GM12878 (cell line): ENCODE data around the gene SLC24A3. TPM values are rescaled to one million over a fixed set of nuclear protein-coding genes. Genes with fewer than 3 reads are reported as not detected.

ENCODE experiments used
- ATAC-seq: fragments of 200-7000 bp; cut with Tn5 transposase; 3 replicates; pipeline ENCODE4 v1.9.1; 2020; ENCODE audit warnings: mild to moderate bottlenecking, moderate library complexity
- BruUV-seq: library from RNA; stranded (reverse); fragments of 400-500 nt; replicated peaks from 2 replicates; lab custom pipeline; 2021; lab: Mats Ljungman, UMichigan
- CTCF ChIA-PET: fragments of 300-600 bp; sonication (Branson Sonifier 250); formaldehyde crosslinking; extraction: SDS; loops from one replicate; lab custom pipeline; 2021; ENCODE audit warnings: inconsistent platforms; lab: Yijun Ruan, JAX
- POLR2A ChIA-PET: fragments of 350-600 bp; formaldehyde crosslinking; extraction: SDS; loops from one replicate; lab custom pipeline; 2021; ENCODE audit warnings: inconsistent platforms; lab: Charles Lee
- RAD21 ChIA-PET: fragments of 300-600 bp; sonication (Branson Sonifier 250); formaldehyde crosslinking; loops from one replicate; lab custom pipeline; 2023; ENCODE audit warnings: antibody characterized with exemption; ENCODE audit not compliant: unreplicated experiment; lab: Charles Lee
- SMC1A ChIA-PET: fragments of 300-600 bp; sonication (Branson Sonifier 250); formaldehyde crosslinking; loops from one replicate; lab custom pipeline; 2023; ENCODE audit not compliant: unreplicated experiment, uncharacterized antibody; lab: Charles Lee
- DNase-seq: peaks from one replicate; pipeline ENCODE4 v3.0.0-alpha.2; 2011; ENCODE audit warnings: low read depth, low spot score
- FAIRE-seq: peaks from 3 replicates; lab custom pipeline; 2011; peaks lifted over from hg19 to GRCh38; lab: Jason Lieb, UNC
- H2AFZ ChIP-seq: 2 replicates; pipeline ENCODE4 v1.6.0; 2011; ENCODE audit warnings: low read depth, low read length, control low read depth; ENCODE audit not compliant: control insufficient read depth
- H3K27ac ChIP-seq: 2 replicates; pipeline ENCODE4 v1.5.1; 2011; ENCODE audit warnings: control low read depth; ENCODE audit not compliant: control insufficient read depth, insufficient read depth
- H3K27me3 ChIP-seq, 2 experiments: replicated peaks in 1 of 2; 2 replicates each; pipeline versions ENCODE4 v1.6.0 to v1.6.1; 2011; ENCODE audit warnings: low read length in 1 of 2; ENCODE audit not compliant: control insufficient read depth in 2 of 2, insufficient read depth in 2 of 2
- H3K36me3 ChIP-seq, 2 experiments: 2 replicates each; pipeline ENCODE4 v1.5.1; 2011; ENCODE audit warnings: low read length in 1 of 2; ENCODE audit not compliant: control insufficient read depth in 2 of 2, insufficient read depth in 2 of 2
- H3K4me1 ChIP-seq: 2 replicates; pipeline ENCODE4 v1.6.1; 2011; ENCODE audit warnings: mild to moderate bottlenecking, low read length, moderate library complexity, mixed read lengths; ENCODE audit not compliant: control insufficient read depth, insufficient read depth
- H3K4me2 ChIP-seq: 2 replicates; pipeline ENCODE4 v1.6.0; 2011; ENCODE audit warnings: control low read depth; ENCODE audit not compliant: control insufficient read depth, insufficient read depth
- H3K4me3 ChIP-seq: fragments of 200-600 bp; sonication (generic); 2 replicates; pipeline ENCODE4 v1.5.1; 2016
- H3K79me2 ChIP-seq: 2 replicates; pipeline ENCODE4 v1.6.0; 2011; ENCODE audit warnings: low read length; ENCODE audit not compliant: control insufficient read depth, insufficient read depth
- H3K9ac ChIP-seq: 2 replicates; pipeline ENCODE4 v1.8.0; 2011; ENCODE audit warnings: low read length, control low read depth, mixed read lengths; ENCODE audit not compliant: control insufficient read depth, insufficient read depth
- H3K9me3 ChIP-seq: replicated peaks from 3 replicates; pipeline ENCODE4 v1.5.1; 2011; ENCODE audit warnings: mild to moderate bottlenecking, low read length; ENCODE audit not compliant: control insufficient read depth, insufficient read depth
- H4K20me1 ChIP-seq: 2 replicates; pipeline ENCODE4 v1.6.0; 2011; ENCODE audit not compliant: control insufficient read depth, insufficient read depth
- ETV6 ChIP-seq, 2 experiments: fragments of 450-650 bp in 1 of 2; IDR thresholded peaks in 1 of 2; conservative IDR thresholded peaks in 1 of 2; 2 replicates each; pipeline ENCODE4 v1.6.1; 2014; ENCODE audit warnings: antibody characterized with exemption in 1 of 2, borderline replicate concordance in 1 of 2, low read depth in 1 of 2, mild to moderate bottlenecking in 1 of 2, moderate library complexity in 1 of 2
- HDAC6 ChIP-seq: fragments of 200-600 bp; sonication (generic); IDR thresholded peaks from one replicate; pipeline ENCODE4 v1.8.0; 2017; ENCODE audit warnings: antibody characterized with exemption; ENCODE audit not compliant: unreplicated experiment
- HDGF ChIP-seq: fragments of 450-650 bp; IDR thresholded peaks from 2 replicates; pipeline ENCODE4 v1.6.1; 2016; ENCODE audit warnings: antibody characterized with exemption
- PAX5 ChIP-seq: IDR thresholded peaks from 2 replicates; pipeline ENCODE4 v1.6.1; 2011; ENCODE audit warnings: low read depth, low read length, borderline replicate concordance
- PAX8 ChIP-seq: fragments of 450-650 bp; IDR thresholded peaks from 2 replicates; pipeline ENCODE4 v1.6.1; 2017; ENCODE audit warnings: mild to moderate bottlenecking, moderate library complexity
- RELA ChIP-seq: fragments of 450-650 bp; IDR thresholded peaks from 2 replicates; pipeline ENCODE4 v1.8.0; 2014; ENCODE audit warnings: borderline replicate concordance; ENCODE audit not compliant: partially characterized antibody
- SIX5 ChIP-seq: IDR thresholded peaks from 2 replicates; pipeline ENCODE4 v1.6.1; 2011; ENCODE audit warnings: mild to moderate bottlenecking, low read depth, low read length, moderate library complexity; ENCODE audit not compliant: severe bottlenecking
- SP1 ChIP-seq: IDR thresholded peaks from one replicate; pipeline ENCODE4 v1.6.1; 2011; ENCODE audit warnings: low read depth, low read length
- TCF12 ChIP-seq: IDR thresholded peaks from 2 replicates; pipeline ENCODE4 v1.6.1; 2011; ENCODE audit warnings: low read depth, mild to moderate bottlenecking, low read length
- WGBS: methylation state at CpG from one replicate; pipeline ENCODE4 v1.1.6; 2016; ENCODE audit warnings: low lambda C conversion rate; ENCODE audit not compliant: insufficient replicate concordance, insufficient coverage; ENCODE audit errors: missing lambda C conversion rate; 5-methylcytosine and 5-hydroxymethylcytosine counted together
- in situ Hi-C: fragments of 300-500 bp; cut with MboI; formaldehyde crosslinking; loops from 9 replicates; pipeline ENCODE4 v1.14.3; 2018; ENCODE audit warnings: mixed read lengths
- intact Hi-C: fragments of 100-400 bp; cut with micrococcal nuclease; formaldehyde crosslinking; loops from one replicate; pipeline ENCODE4 v1.14.2; 2022; ENCODE audit not compliant: unreplicated experiment
- polyA plus RNA-seq, 11 experiments: library from polyadenylated mRNA; depleted of rRNA in 4 of 11; unstranded in 6 of 11; stranded (reverse) in 5 of 11; fragments of >200 nt; fragmentation: Nextera tagmentation in 4 of 11; fragmentation: Illumina TruSeq in 1 of 11; extraction: Ambion mirVana in 4 of 11; extraction: Trizol in 1 of 11; gene quantifications; 1 replicate in 1 of 11; 2 replicates in 10 of 11; pipeline versions ENCODE4 v1.2.1 to v1.2.3, GENCODE V29; 2011 to 2016; ENCODE audit warnings: inconsistent platforms in 2 of 11, missing spikeins in 2 of 11, low read depth in 1 of 11
- total RNA-seq, 4 experiments: library from RNA; depleted of rRNA in 3 of 4; stranded (reverse); fragments of >200 nt in 3 of 4; fragmentation: Illumina TruSeq in 1 of 4; extraction: Trizol in 1 of 4; gene quantifications; 2 replicates each; pipeline versions ENCODE4 v1.2.1 to v1.2.3, GENCODE V29; 2013 to 2021
- TF ChIP-seq, protein P1 (sequence below): fragments of 450-650 bp; formaldehyde crosslinking; IDR thresholded peaks from 2 replicates; pipeline ENCODE4 v1.4.0; 2020; ENCODE audit warnings: mild to moderate bottlenecking, moderate library complexity
- TF ChIP-seq, protein P2 (sequence below): IDR thresholded peaks from 2 replicates; pipeline ENCODE4 v1.6.1; 2012; ENCODE audit warnings: low read length, inconsistent platforms
- TF ChIP-seq, protein P3 (sequence below): fragments of 450-650 bp; IDR thresholded peaks from 2 replicates; pipeline ENCODE4 v1.6.1; 2017; ENCODE audit warnings: mild to moderate bottlenecking
- TF ChIP-seq, protein P4 (sequence below): IDR thresholded peaks from 2 replicates; pipeline ENCODE4 v1.6.1; 2012; ENCODE audit warnings: low read depth, low read length, improper control_type of control experiment

The SLC24A3 gene
- total and polyA plus RNA-seq, 10 of the 15 experiments (the other 5 are each of a cell fraction or from before 2014, with no cell fraction given) = 0.04 TPM; not detected in 9

DNA sequence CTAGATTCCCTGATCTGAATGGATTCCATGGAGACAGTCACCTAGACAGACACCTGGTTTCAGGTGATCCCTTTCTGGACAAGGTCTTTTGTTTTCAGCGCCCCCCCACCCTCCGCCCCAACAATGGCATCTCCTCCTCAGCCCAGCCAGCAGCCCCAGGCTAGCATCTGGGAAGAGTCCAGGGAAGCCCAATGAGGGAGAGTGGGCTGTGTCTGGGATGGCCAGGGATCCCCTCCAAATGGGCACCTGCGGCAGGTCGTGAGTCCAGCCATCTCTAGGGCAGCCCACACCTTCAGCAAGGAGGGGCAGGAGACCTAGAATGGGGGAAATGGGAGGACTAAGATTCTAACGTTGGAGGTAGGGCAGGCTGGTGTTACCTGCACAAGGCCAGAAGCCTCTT lies 1.2 kb upstream of the SLC24A3 start:
- Histone ChIP-seq H3K4me3 (no peak overlapping the region), H3K27me3 (peaks cover 9 to 10% of the 10 kb centered on the region in 2 experiments), H3K79me2 (no peaks in the 10 kb centered on the region), H2AFZ (no peak overlapping the region), H3K27ac (no peak overlapping the region), H3K4me2 (no peak overlapping the region), H3K36me3 (no peaks in the 10 kb centered on the region), H4K20me1 (no peaks in the 10 kb centered on the region), H3K9ac (no peak overlapping the region), H3K4me1 (no peaks in the 10 kb centered on the region), H3K9me3 (no peaks in the 10 kb centered on the region)
- 50% methylated on average over 5 of the region's 5 CpGs for WGBS
- in situ Hi-C loops (no loop called here), intact Hi-C loops (no loop called here)
- DNase-seq (no peak), ATAC-seq (no peak), FAIRE-seq (no peak)
- ChIA-PET SMC1A (no interaction called here), POLR2A (no interaction called here), RAD21 (no interaction called here), CTCF (interaction anchor here (1.7 kb wide), 1 partner anchor 373 kb away, joined by 4 read pairs; no protein-coding TSS in a partner anchor)
- BruUV-seq = no TSS peak
- TF ChIP-seq, protein P1, sequence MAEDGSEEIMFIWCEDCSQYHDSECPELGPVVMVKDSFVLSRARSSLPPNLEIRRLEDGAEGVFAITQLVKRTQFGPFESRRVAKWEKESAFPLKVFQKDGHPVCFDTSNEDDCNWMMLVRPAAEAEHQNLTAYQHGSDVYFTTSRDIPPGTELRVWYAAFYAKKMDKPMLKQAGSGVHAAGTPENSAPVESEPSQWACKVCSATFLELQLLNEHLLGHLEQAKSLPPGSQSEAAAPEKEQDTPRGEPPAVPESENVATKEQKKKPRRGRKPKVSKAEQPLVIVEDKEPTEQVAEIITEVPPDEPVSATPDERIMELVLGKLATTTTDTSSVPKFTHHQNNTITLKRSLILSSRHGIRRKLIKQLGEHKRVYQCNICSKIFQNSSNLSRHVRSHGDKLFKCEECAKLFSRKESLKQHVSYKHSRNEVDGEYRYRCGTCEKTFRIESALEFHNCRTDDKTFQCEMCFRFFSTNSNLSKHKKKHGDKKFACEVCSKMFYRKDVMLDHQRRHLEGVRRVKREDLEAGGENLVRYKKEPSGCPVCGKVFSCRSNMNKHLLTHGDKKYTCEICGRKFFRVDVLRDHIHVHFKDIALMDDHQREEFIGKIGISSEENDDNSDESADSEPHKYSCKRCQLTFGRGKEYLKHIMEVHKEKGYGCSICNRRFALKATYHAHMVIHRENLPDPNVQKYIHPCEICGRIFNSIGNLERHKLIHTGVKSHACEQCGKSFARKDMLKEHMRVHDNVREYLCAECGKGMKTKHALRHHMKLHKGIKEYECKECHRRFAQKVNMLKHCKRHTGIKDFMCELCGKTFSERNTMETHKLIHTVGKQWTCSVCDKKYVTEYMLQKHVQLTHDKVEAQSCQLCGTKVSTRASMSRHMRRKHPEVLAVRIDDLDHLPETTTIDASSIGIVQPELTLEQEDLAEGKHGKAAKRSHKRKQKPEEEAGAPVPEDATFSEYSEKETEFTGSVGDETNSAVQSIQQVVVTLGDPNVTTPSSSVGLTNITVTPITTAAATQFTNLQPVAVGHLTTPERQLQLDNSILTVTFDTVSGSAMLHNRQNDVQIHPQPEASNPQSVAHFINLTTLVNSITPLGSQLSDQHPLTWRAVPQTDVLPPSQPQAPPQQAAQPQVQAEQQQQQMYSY (CRISPR knock-in tag) = no peak
- no peak for TF ChIP-seq SP1
- TF ChIP-seq, protein P2, sequence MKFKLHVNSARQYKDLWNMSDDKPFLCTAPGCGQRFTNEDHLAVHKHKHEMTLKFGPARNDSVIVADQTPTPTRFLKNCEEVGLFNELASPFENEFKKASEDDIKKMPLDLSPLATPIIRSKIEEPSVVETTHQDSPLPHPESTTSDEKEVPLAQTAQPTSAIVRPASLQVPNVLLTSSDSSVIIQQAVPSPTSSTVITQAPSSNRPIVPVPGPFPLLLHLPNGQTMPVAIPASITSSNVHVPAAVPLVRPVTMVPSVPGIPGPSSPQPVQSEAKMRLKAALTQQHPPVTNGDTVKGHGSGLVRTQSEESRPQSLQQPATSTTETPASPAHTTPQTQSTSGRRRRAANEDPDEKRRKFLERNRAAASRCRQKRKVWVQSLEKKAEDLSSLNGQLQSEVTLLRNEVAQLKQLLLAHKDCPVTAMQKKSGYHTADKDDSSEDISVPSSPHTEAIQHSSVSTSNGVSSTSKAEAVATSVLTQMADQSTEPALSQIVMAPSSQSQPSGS = no peak
- TF ChIP-seq ETV6 (conservative IDR thresholded peaks at IDR 0.05 in 1 of 2, IDR thresholded peaks at IDR 0.05 in 1 of 2; ENCODE audit: borderline replicate concordance in 1 of 2, low read depth in 1 of 2) = no peak
- TF ChIP-seq, protein P3, sequence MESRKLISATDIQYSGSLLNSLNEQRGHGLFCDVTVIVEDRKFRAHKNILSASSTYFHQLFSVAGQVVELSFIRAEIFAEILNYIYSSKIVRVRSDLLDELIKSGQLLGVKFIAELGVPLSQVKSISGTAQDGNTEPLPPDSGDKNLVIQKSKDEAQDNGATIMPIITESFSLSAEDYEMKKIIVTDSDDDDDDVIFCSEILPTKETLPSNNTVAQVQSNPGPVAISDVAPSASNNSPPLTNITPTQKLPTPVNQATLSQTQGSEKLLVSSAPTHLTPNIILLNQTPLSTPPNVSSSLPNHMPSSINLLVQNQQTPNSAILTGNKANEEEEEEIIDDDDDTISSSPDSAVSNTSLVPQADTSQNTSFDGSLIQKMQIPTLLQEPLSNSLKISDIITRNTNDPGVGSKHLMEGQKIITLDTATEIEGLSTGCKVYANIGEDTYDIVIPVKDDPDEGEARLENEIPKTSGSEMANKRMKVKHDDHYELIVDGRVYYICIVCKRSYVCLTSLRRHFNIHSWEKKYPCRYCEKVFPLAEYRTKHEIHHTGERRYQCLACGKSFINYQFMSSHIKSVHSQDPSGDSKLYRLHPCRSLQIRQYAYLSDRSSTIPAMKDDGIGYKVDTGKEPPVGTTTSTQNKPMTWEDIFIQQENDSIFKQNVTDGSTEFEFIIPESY = no peak
- no peak for TF ChIP-seq TCF12
- no peak for TF ChIP-seq HDAC6
- TF ChIP-seq, protein P4, sequence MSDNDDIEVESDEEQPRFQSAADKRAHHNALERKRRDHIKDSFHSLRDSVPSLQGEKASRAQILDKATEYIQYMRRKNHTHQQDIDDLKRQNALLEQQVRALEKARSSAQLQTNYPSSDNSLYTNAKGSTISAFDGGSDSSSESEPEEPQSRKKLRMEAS = no peak
- TF ChIP-seq HDGF = no peak
- no peak for TF ChIP-seq RELA
- no peak for TF ChIP-seq SIX5
- TF ChIP-seq PAX5 = no peak
- no peak for TF ChIP-seq PAX8
